PC-9 (cell line): ENCODE data around the gene CPNE1. TPM values are rescaled to one million over a fixed set of nuclear protein-coding genes. Genes with fewer than 3 reads are reported as not detected.

Experiments
- BruUV-seq: library from RNA; stranded (reverse); fragments of 400-500 nt; replicated peaks from 2 replicates; lab custom pipeline; 2021; lab: Mats Ljungman, UMichigan
- CTCF ChIA-PET: fragments of 300-600 bp; sonication (Branson Sonifier 250); formaldehyde crosslinking; loops from one replicate; lab custom pipeline; 2022; ENCODE audit warnings: antibody characterized with exemption; lab: Charles Lee
- POLR2A ChIA-PET: fragments of 300-600 bp; sonication (Branson Sonifier 250); formaldehyde crosslinking; loops from one replicate; lab custom pipeline; 2022; ENCODE audit warnings: antibody characterized with exemption; ENCODE audit not compliant: unreplicated experiment; lab: Charles Lee
- DNase-seq, 2 experiments: peaks; one replicate each; pipeline versions ENCODE4 v3.0.0 to v3.0.0-alpha.2; 2015 to 2022; ENCODE audit warnings: mixed read lengths in 1 of 2
- H2AFZ ChIP-seq: fragments of 200-600 bp; sonication (generic); 2 replicates; pipeline ENCODE4 v1.8.1; 2017; ENCODE audit warnings: antibody characterized with exemption
- H3F3A ChIP-seq: fragments of 200-600 bp; sonication (generic); 2 replicates; pipeline ENCODE4 v1.8.1; 2017; ENCODE audit warnings: antibody characterized with exemption, mild to moderate bottlenecking, low read depth; ENCODE audit not compliant: insufficient read depth
- H3K27ac ChIP-seq: fragments of 200-600 bp; sonication (generic); 2 replicates; pipeline ENCODE4 v1.6.1; 2016; ENCODE audit warnings: mixed run types
- H3K27me3 ChIP-seq: fragments of 200-600 bp; sonication (generic); 2 replicates; pipeline ENCODE4 v1.6.1; 2016; ENCODE audit warnings: low read depth, mixed run types; ENCODE audit not compliant: insufficient read depth
- H3K36me3 ChIP-seq: fragments of 200-600 bp; sonication (generic); 2 replicates; pipeline ENCODE4 v1.6.1; 2016; ENCODE audit warnings: low read depth, mixed run types
- H3K4me1 ChIP-seq: fragments of 200-600 bp; sonication (generic); replicated peaks from 2 replicates; pipeline ENCODE4 v1.6.1; 2016; ENCODE audit warnings: mixed run types; ENCODE audit not compliant: insufficient read depth
- H3K4me2 ChIP-seq: fragments of 200-600 bp; sonication (generic); 2 replicates; pipeline ENCODE4 v1.6.1; 2017; ENCODE audit warnings: mixed run types
- H3K4me3 ChIP-seq: fragments of 200-600 bp; sonication (generic); 2 replicates; pipeline ENCODE4 v1.6.1; 2016; ENCODE audit warnings: mixed run types
- H3K79me2 ChIP-seq: fragments of 200-600 bp; sonication (generic); 2 replicates; pipeline ENCODE4 v1.6.1; 2017; ENCODE audit warnings: low read depth, mixed run types
- H3K9me2 ChIP-seq: fragments of 200-600 bp; sonication (generic); 2 replicates; pipeline ENCODE4 v1.8.1; 2017; ENCODE audit warnings: mild to moderate bottlenecking; ENCODE audit not compliant: insufficient read depth
- H3K9me3 ChIP-seq: fragments of 200-600 bp; sonication (generic); 2 replicates; pipeline ENCODE4 v1.8.1; 2016; ENCODE audit warnings: low read depth; ENCODE audit not compliant: insufficient read depth
- H4K20me1 ChIP-seq: fragments of 200-600 bp; sonication (generic); 2 replicates; pipeline ENCODE4 v1.8.1; 2017; ENCODE audit not compliant: insufficient read depth
- CTCF ChIP-seq: fragments of 200-600 bp; sonication (generic); conservative IDR thresholded peaks from 2 replicates; pipeline ENCODE4 v1.6.1; 2017; ENCODE audit warnings: mixed run types, antibody characterized with exemption, mild to moderate bottlenecking, moderate library complexity
- EZH2 ChIP-seq: fragments of 200-600 bp; sonication (generic); IDR thresholded peaks from 2 replicates; pipeline ENCODE4 v1.8.0; 2017; ENCODE audit warnings: antibody characterized with exemption, low read depth
- intact Hi-C: fragments of 100-400 bp; cut with micrococcal nuclease; formaldehyde crosslinking; loops from one replicate; pipeline ENCODE4 v1.10.0; 2022; ENCODE audit not compliant: unreplicated experiment
- total RNA-seq: library from RNA; stranded (reverse); gene quantifications from 2 replicates; pipeline ENCODE4 v1.2.3, GENCODE V29; 2021

CPNE1 gene
- total RNA-seq, 1 experiment from 2014 or later: 271 TPM

DNA sequence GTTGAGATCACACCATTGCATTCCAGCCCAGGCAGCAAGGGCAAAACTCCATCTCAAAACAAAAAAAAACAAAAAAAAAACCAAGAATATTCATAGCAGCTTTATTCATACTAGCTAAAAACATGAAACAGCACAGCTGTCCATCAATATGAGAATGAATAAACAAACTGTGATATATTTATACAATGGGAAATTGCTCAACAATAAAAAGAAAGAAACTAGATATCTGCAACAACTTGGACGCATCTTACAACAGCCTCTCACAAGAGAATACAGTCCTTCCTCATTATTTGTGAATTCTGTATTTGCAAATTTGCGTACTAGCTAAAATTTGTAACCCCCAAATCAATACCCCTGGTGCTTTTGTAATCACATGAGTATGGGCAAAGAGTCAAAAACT is 77.3 kb downstream of the CPNE1 start:
- no peak overlapping the region for H3K4me3 ChIP-seq
- POLR2A ChIA-PET: no interaction called here
- H3K4me1 ChIP-seq: 0 out of 2 replicates have a peak, but pooled peaks cover 5% of the 10 kb centered on the region
- H2AFZ ChIP-seq: no peak overlapping the region
- H4K20me1 ChIP-seq: no peaks in the 10 kb centered on the region
- H3F3A ChIP-seq: peaks cover 9% of the 10 kb centered on the region; the same call in 1 of the 2 replicates
- no peak overlapping the region for H3K4me2 ChIP-seq
- H3K36me3 ChIP-seq: peaks cover 9% of the 10 kb centered on the region; the same call in 1 of the 2 replicates
- no peak overlapping the region for H3K27ac ChIP-seq
- CTCF ChIA-PET: no interaction called here
- H3K9me3 ChIP-seq: no peaks in the 10 kb centered on the region
- no peaks in the 10 kb centered on the region for H3K27me3 ChIP-seq
- intact Hi-C loops: no loop called here
- TF ChIP-seq EZH2 (no peak), CTCF (no peak)
- H3K79me2 ChIP-seq: no peaks in the 10 kb centered on the region
- no peak for DNase-seq
- no TSS peak for BruUV-seq
- H3K9me2 ChIP-seq: no peaks in the 10 kb centered on the region

DNA sequence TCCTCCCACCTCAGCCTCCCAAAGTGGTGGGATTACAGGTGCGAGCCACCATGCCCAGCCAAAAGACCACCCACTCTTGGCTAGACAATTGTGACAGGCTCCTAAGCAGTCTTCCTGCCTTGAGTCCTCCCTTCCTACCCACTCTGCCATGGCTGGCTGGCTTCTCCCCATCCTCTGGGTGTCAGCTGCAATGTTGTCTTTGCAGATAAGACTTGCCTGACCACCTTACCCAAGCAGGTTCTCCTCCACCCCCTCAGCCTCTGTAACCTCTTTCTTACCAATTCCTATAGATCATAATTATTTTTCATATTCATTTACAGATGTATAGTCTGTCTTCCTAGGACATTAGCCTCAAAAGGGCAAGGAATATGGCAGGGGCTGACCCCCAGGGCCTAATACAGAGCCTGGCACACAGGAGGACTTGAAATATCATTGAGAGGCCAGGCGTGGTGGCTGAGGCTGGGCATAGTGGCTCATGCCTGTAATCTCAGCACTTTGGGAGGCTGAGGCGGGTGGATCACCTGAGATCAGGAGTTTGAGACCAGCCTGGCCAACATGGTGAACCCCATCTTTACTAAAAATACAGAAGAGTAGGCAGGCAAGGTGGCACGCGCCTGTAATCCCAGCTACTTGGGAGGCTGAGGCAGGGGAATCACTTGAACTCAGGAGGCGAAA is 77.8 kb downstream of the CPNE1 start:
- no peak overlapping the region for H3K4me2 ChIP-seq
- no peak for TF ChIP-seq EZH2
- no peak for TF ChIP-seq CTCF
- no peak overlapping the region for H3K27ac ChIP-seq
- CTCF ChIA-PET: no interaction called here
- no peaks in the 10 kb centered on the region for H3K27me3 ChIP-seq
- no peaks in the 10 kb centered on the region for H3K9me2 ChIP-seq
- POLR2A ChIA-PET: no interaction called here
- H3K9me3 ChIP-seq: no peaks in the 10 kb centered on the region
- H3K36me3 ChIP-seq: peaks cover 9% of the 10 kb centered on the region; the same call in 1 of the 2 replicates
- no TSS peak for BruUV-seq
- DNase-seq: no peak
- 0 out of 2 replicates have a peak, but pooled peaks cover 5% of the 10 kb centered on the region for H3K4me1 ChIP-seq
- intact Hi-C loops: no loop called here
- H4K20me1 ChIP-seq: no peaks in the 10 kb centered on the region
- H2AFZ ChIP-seq: no peak overlapping the region
- peaks cover 9% of the 10 kb centered on the region; the same call in 1 of the 2 replicates for H3F3A ChIP-seq
- no peaks in the 10 kb centered on the region for H3K79me2 ChIP-seq
- H3K4me3 ChIP-seq: no peak overlapping the region

- ChIA-PET POLR2A (no interaction called here), CTCF (interaction anchor here (0.5 kb wide), 1 partner anchor 21 kb away, joined by 4 read pairs; no protein-coding TSS in a partner anchor)
- Histone ChIP-seq H2AFZ (no peak overlapping the region), H3K27me3 (no peaks in the 10 kb centered on the region), H3F3A (peaks cover 4% of the 10 kb centered on the region; the same call in 1 of the 2 replicates), H3K4me2 (no peak overlapping the region), H3K9me2 (no peaks in the 10 kb centered on the region), H3K9me3 (no peaks in the 10 kb centered on the region), H3K4me3 (no peak overlapping the region), H3K79me2 (no peaks in the 10 kb centered on the region), H4K20me1 (no peaks in the 10 kb centered on the region), H3K36me3 (0 out of 2 replicates have a peak, but pooled peaks cover 4% of the 10 kb centered on the region), H3K27ac (no peak overlapping the region), H3K4me1 (0 out of 2 replicates have a peak, but pooled peaks cover 5% of the 10 kb centered on the region)
- intact Hi-C loops: loop anchor here (1.0 kb wide), 1 partner anchor 8 kb away; no protein-coding TSS in a partner anchor
- no peak for TF ChIP-seq CTCF
- TF ChIP-seq EZH2: no peak
- no TSS peak for BruUV-seq
- DNase-seq: no peak
Measured at GRCh38 chr20:35583636-35584560, 80.8 kb downstream of the CPNE1 start.
